Fibroblast of mammary gland (primary cell): ENCODE results near the gene KPTN.

ENCODE experiments used
- DNase-seq: peaks from one replicate; pipeline ENCODE4 v3.0.0-alpha.2; 2010; ENCODE audit warnings: low read depth
- H3K4me3 ChIP-seq: 2 replicates; pipeline ENCODE4 v1.5.1; 2011; ENCODE audit warnings: low read depth, mild to moderate bottlenecking, low read length, moderate library complexity; ENCODE audit not compliant: control insufficient read depth
- CTCF ChIP-seq: conservative IDR thresholded peaks from 2 replicates; pipeline ENCODE4 v1.5.1; 2011; ENCODE audit warnings: low read depth, low read length, inconsistent platforms; ENCODE audit not compliant: control insufficient read depth, insufficient read depth

KPTN gene

DNA sequence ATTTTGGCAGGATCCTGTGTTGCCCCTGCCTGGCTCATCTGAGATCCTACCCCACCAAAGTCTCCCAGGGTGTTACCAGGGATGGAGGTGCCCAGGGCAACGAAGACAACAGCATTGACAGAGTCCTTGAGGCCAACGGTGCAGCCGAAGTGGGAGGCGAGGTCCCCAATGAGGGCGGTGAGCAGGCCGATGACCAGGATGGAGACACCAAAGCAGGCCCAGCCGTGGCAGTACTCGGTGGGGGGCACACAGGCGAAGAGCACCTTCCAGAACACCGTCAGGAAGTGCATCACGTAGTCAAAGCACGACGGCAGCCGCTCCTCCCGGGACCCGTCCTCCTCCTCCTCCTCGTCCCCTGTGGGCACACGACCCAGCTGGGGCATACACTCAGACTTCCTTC lies 51.9 kb downstream of the KPTN start:
- DNase-seq = no peak
- H3K4me3 ChIP-seq = no peak overlapping the region
- no peak for TF ChIP-seq CTCF

DNA sequence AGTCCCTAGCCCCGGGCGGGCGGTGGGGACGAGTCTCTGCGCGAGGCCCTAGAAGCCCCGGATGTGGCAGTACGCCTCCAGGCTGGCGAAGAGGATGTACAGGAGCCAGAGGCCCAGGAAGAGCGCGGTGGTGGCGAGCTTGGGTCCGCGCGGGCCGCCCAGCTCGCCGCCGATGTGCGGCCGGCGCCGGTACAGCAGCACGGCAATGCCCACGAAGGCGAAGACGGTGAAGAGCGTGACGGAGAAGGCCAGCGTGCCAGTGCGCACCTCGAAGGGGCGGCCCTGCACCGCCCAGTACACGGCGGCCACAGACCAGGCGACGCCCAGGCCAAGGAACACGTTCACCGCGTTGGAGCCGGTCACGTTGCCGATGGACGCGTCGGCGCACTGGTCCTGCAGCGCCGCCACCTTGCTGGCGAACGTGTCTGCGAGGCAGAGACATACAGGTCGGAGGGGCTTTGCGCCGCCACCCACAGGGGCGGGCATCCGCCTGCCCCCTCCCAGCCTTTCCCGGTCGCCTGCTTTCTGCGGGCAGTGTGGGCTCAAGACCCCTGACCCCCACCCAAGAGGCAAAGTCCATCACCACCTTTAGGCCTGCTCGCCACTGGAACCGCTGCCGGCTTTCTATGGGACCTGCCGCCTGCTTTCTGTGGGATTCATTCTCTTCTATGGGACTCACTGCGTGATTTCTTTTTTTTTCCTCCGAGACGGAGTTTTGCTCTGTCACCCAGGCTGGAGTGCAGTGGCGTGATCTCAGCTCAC lies 53.8 kb downstream of the KPTN start:
- DNase-seq = peak; percentile 45
- no peak for TF ChIP-seq CTCF
- no peak overlapping the region for H3K4me3 ChIP-seq

GRCh38 chr19:47429140-47429793 lies 54.8 kb downstream of the KPTN start:
- TF ChIP-seq CTCF = no peak
- no peak for DNase-seq
- H3K4me3 ChIP-seq = no peak overlapping the region

DNA sequence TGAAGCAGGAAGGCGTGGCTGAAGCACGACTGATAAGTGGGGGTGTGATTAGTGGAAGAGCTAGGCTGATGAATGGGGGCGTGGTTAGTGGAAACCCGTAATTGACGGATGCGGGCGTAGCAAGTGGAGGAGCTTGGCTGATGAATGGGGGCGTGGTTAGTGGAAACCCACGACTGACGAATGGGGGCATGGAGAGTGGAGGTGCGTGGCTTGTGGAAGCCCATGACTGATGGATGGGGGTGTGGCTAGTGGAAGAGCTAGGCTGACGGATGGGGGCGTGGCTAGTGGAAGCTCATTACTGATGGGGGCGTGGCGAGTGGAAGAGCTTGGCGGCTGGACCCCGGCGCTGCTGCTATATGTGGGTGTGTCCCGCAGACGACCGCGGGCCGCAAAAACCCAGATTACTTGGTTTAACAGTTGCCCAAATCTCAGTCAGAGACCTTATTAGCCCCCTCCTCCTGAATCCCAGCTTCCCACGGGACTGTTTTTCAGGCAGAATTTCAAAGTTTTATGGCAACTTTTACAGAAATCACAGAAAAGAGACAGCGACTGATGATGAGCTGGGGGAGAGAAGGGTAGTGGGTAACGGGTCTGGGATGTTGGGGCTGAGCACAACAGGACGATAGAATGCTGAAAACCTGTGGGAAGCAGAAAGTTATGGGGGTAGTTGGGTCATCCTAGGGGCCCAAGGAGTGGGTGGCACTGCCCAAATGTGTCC lies 55.7 kb downstream of the KPTN start:
- DNase-seq = peak; percentile 96
- no peak for TF ChIP-seq CTCF
- H3K4me3 ChIP-seq = peak overlapping the region; percentile 40

- peak overlapping the region; percentile 40 for H3K4me3 ChIP-seq
- DNase-seq = peak; percentile 50
Measured at GRCh38 chr19:47427241-47428176, 56.5 kb downstream of the KPTN start.

More at GRCh38 chr19:47427241-47428176, 56.5 kb downstream of the KPTN start:
- TF ChIP-seq CTCF = peak; percentile 92
